ENCODE results near the gene ULK3.

ULK3 gene

DNA sequence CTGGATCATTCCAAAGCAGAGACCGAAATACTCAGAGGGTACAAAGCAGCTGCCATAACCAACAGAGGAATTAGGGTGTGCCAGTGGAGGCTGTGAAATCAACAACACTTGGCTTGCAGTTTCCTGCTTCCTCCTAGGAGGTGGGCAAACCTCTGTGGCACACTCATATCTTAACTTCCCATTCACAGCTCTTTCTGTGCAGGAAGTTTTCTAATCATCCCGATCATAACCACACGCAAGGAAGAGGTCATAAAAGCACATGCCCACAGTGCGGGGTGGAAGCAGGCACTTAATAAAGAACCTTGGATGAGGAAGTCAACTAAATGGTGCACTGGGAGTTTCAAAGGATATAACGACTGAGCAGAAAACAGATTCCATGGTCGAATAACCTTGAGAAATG, 25.1 kb upstream of the ULK3 start:
- no peak for DNase-seq (ENCODE audit: low read depth)

DNA sequence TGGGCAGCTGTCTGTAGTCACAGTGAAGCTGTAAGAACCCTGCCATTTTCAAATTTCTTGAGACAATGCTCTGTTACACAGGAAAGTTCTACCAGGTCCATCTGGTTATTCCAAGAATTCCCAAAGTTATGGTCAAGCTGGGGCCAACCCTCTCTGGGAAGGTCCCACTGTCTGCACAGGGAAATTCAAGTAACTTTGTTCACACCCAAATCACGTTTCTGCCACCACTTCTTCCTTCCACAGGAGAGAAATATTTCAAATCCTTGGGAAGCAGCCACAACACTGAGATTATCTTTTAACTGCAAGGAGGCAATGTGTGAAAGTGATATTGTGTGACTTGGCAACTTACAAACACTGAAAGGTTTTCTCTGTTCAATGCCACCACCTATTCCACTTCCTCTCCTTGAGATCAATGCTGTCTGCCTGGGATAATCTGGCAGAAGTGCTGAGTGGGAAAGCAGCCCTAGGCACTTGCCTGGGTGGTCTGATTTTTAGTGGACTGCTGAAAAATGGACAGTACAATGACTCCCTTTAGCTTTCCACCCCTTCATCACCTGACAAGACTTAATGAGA, 24.6 kb upstream of the ULK3 start:
- no peak for DNase-seq (ENCODE audit: low read depth)

DNA sequence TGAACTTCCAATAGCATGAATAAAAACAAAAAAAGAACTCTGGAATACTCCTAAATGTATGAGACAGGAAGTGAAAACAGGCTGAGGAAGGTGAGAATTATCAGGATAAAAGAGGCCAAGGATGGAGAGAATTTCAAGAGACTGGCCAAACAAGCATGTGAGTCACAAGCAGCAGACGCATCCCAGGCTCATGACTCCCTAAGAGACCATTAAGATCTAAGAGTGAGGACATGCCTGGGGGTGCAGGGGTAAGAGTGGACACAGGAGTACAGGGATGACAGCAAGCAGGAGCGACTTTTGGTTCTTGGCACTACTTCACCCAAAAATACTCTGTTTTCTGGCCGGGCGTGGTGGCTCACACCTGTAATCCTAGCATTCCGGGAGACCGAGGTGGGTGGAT, 23.1 kb upstream of the ULK3 start:
- peak; percentile 34 for DNase-seq (ENCODE audit: low read depth)

DNA sequence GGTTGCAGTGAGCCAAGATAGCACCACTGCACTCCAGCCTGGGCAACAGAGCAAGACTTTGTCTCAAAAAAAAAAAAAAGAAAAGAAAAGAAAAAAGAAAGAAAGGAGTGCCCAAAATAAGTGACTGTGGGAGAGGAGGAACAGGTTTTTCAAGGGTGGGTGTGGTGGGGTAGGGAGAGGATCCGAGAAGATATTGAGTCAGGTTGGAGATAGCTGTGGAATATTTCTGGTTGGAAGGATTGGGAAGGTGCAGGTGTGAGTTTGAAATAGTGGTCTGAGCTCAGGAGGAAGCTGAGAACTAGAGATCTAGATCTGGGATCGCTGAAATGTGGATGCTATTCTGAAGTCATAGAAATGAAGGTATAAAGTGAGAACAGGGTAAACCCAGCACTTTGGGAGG, 22.4 kb upstream of the ULK3 start:
- DNase-seq (ENCODE audit: low read depth) = no peak

DNA sequence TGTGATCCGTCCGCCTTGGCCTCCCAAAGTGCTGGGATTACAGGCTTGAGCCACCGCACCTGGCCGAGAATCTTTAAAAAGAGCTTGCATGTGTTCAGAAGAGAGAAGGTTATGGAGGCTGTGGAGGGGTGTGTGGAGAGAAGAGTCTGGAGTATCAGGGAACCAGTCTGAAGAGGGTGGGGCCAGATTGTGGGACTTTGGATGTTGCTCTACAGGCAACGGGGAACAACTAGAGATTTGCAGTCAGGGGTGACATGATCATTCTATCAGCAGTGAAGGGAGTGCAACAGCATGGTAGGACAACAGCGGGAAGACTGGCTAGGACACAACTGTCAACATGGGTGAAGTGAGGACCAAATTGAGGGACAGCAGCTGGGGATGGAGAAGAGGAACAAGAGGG, 21.3 kb upstream of the ULK3 start:
- no peak for DNase-seq (ENCODE audit: low read depth)

DNA sequence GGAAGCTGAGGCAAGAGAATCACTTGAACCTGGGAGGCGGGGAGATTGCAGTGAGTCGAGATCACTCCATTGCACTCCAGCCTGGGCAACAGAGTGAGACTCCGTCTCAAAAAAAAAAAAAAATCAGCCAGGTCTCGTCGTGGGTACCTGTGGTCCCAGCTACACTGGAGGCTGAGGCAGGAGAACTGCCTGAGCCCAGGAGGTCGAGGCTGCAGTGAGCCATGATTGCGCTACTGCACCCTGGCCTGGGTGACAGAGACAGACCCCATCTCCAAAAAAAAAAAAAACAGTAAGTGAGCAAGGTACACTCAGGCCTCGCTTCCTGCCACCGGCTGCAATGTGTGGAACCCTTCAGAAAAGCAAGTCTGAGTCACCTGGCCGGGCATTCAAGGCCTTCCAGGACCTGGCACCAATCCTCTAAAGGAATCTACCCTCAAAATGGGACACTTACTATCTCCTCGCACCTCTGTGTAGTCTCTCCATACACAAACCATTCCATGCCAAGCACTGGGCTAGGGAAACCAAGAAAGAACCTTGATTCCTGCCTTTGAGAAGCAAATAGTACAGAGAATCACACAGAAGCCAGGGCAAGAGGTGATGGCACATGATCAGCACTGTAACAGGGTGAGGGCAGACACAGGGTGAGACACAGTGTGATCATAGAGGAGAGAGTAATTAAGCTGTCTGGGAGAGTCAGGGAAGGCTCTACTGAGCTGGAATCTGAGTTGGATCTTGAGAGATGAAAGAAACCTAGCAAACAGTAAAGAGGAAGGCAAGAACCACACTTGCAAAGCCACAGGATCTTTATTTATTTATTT, 20.5 kb upstream of the ULK3 start:
- no peak for DNase-seq (ENCODE audit: low read depth)

DNA sequence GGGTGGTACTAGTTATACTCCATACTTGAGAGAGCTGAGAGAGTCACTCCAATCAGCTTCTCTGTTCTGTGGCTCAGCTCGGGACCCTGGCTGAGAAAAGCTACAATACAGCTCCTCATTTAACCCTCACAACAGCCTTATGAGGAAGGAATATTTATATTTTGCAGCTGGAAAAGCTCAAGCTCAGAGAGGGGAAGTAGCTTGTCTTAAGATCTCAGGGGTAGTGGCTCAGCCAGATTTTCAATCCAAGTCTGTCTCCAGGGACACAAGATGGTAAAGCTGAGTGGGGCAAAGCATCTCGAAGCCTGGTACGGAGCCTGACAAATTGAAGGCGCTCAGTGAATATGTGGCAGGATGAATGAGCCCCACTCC, 15.4 kb upstream of the ULK3 start:
- DNase-seq (ENCODE audit: low read depth) = no peak

DNA sequence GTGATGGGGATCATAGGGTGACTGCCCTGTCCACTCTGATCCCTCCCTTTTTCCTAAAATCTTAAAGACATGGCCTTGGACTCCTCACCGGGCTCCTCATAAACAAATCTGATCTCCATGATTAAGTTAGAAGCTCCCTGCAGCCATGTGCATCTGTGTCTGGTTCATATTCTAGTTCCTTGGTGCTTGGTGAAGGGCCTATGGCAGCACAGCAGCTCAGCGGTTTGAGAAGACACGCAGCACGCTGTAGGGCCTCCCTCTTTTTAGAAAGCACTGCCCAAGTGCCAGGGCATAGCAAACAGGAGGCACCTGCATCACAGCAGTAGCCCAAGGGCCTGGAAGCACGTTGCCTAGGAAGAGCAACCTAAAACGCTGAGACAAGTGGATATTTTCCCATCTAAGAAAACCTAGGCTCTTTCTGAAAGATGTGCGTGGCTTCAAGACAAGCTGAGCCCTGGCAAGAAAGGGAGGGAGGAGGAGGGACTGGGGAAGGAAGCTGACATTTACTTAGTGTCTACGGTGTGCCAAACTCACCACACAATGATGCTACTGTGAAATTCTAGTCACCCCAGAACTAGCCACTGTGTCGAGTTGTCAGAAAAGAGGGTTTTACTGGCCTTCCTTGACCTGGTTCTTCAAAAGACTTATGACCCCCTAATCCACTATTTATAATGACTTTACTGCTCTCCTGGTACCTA, 14.9 kb upstream of the ULK3 start:
- no peak for DNase-seq (ENCODE audit: low read depth)

DNA sequence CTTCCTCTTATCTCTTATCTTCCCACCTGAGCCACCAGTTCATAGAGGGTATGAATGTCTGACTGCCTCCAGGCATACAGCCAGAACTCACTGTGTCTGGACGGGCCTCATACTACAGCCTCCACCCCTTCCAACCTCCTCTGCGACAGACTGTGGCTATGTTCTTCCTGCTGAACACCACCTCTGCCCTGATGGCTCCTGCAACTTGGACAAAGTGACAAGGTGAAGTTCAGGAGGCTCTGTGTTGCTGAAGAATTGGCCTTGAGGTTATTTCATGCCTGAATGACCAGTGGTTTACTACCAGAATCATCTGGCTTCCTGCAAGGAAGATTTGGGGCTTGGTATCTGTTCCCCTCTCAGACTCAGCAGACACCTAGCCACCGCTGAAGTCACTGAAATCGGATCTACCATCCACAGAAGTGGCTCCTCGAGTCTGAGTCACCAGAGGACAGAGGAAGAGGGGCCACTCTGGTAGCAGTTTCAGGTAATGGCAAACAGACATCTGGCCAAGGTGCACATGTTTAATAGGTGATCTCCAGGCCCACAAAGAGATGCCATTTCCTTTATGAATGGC, 14.2 kb upstream of the ULK3 start:
- DNase-seq (ENCODE audit: low read depth) = no peak

DNA sequence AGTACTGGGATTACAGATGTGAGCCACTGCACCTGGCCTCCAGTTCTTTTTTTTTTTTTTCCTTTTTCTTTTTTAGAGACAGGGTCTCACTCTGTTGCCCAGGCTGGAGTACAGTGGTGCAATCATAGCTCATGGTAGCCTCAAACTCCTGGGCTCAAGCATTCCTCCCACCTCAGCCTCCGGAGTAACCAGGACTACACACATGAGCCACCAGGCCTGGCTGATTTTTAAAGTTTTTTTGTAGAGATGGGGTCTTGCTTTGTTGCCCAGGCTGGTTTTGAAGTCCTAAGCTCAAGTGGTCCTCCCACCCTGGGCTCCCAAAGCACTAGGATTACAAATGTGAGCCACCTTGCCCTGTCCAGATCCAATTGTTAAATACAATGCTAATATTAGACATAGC, 13.6 kb upstream of the ULK3 start:
- DNase-seq (ENCODE audit: low read depth) = no peak

DNA sequence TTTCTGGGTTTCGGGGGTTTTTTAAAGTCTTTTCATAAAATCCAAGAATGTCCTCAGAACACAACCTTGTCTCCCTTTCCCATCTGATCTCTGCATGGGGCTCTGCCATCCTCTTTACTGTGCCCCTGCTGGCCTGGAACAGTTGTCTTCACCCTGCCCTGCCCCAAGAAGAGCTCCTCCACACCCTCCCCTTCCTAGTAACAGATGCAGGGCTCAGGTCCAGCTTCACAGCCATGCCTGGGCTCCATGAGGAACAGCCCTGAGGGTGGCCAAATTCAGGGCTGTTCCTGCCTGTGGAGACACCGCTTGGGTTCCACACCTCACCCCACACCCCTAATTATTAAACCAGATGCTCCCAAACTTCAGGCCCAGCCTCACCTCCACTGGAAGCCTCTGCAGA, 12.9 kb upstream of the ULK3 start:
- no peak for DNase-seq (ENCODE audit: low read depth)

DNA sequence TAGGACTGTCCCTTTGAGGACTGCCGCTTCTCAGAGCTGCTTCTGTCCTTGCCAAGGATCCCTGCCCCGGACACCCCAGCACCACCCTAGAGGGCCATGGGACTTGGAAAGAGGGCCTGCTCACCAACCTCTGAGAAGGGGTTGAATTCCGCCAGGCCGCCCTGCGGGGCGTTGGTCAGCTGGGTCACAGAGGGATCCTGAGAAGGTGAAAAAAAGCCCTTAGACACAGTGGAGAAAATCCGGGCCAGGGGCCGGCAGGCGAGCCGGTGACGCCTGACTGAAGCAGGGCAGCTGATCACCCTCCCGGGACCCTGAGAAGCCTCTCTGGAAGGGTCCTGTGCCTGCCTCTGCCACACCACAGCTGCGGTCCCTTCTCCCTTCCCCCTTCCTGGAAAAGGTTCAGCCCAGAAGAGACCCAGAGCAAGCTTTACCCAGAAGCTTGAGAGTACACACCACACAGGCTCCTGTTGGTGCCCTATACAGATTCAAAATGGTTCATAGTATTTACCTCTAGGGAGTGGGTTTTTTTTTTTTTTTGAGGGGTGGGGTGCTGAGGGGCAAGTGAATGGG, 11.6 kb upstream of the ULK3 start:
- DNase-seq (ENCODE audit: low read depth) = no peak

DNA sequence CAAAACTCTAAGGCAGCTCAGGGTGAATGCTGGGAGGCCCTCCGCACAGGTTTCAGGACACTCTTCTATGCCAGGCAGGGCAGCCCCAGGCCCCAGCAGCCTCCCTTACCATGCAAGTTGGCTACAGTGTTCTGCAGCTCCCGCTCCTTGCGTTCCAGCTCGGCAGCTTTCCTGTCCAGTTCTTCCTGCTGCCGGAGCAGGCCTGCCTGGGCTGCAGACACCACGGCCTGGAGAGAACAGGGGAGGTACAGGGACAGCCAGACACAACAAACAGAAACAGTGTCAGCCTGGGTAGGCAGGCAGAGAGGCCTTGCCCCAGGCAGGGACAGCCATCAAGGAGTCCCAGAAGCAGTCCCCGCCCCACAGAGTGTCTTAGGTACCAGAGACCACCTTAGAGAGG, 9.0 kb upstream of the ULK3 start:
- no peak for DNase-seq (ENCODE audit: low read depth)

DNA sequence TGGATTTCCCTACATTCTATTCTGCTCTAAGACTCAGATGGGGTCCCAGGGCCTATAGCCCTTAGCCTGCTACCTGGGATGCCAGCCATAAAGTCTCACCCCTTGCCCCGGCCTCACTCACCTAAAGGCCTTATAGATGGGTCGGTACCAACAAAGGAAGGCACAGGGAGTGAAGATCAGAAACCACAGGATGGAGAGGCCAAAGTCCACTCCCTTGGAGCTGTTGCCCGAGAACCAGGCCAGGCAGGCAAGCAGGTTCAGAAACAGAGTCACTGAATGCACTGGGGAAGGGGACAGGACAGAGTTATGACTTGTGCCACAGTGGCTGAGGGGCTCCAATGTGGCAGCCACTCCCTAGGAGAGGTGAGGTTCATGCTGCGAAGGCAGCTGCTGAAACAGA, 7.4 kb upstream of the ULK3 start:
- DNase-seq (ENCODE audit: low read depth) = no peak

DNA sequence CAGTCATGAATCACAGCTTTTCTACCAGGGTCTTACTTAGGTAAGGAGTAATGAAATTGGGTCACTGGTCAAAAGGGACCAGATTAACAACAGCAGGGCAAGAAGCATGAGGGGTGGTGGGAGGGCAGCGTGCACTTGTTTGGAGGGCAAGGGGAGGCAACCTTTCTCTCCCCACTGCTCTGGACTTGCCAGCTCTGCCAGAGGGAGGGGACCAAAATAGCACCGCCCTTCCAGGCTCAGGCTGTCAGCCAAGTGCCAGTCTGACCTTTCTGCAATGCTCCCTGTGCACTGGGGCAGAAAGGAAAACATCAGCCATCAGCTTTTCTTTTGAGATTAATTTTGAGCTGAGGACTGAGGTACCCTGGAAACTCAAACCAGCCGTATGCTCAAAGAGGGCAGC, 4.5 kb upstream of the ULK3 start:
- DNase-seq (ENCODE audit: low read depth) = no peak

DNA sequence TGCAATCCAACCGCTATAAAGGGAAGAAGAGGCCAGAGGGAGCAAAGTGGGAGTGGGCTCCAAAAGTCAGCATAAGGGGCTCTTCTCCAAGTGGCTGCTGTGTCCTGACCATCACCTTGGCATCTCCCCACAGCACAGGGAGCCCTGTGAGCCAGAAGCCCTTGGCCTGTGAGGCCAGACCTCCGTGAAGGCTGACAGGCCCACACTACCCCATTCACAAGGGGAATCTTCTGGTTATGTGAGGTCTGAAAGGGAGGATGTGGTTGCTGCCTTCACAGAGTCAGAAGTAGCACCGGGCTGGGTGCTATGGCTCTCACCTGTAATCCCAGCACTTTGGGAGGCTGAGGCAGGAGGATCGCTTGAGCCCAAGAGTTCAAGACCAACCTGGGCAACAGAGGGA, 2.6 kb upstream of the ULK3 start:
- DNase-seq (ENCODE audit: low read depth) = no peak

DNA sequence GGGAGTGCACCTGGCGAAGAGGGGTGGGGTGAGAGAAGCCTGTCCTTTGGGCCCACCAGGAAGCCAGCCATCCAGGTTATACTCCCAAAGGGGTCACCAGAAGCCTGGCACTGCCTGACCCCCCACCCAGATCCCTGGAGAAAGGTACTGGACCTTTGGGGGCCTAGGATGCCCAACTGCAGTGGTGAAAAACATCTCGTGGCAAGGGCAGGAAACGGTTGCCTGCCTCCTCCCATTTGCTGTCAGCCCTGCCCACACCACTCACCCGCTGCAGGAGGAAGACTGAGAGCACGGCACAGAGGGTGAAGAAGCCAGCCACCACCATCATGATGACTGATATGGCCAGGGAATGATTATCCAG, 2.2 kb upstream of the ULK3 start:
- no peak for DNase-seq (ENCODE audit: low read depth)

DNA sequence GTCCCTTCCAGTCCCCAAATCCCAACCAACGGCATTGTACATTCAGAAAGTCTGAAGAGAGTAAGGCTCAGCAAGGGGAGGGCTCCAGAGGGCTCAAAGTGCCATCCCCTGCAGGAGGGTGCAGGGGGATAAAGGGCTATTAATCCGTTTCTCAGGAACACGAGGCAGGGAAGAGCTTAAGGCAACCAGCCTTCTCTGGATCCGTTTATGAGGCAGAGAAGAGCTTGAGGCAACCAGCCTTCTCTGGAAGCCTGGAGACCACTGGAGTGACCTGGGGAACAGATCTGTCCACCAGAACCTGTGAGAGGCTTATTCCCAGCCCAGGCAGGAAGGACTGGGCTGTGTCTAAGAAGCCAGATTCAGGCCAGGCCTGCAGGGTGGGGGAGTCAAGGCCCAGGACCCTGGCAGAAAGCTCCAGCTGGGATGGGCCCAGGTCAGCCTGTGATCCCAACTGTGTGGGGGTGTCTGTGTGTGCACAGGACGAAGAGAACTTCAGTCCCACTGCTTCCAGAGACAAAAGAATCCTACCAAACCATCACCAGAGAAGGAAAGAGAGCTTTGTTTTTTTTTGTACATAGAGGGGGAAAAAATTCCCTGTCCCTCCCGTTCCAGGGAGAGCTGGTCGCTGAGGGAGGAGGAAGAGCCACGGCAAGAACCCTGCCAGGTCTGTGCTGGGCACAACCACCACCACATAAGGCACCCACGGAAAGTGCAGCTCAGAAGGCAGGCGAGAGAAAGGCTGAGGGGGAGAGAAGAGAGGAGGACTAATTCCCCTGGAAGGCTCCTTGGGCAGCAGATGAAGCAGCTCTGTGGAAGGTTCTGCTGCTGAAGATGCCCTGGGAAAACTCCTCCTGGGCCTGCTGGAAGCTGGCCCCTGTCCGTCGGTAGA, 1.6 kb upstream of the ULK3 start:
- no peak for DNase-seq (ENCODE audit: low read depth)

DNA sequence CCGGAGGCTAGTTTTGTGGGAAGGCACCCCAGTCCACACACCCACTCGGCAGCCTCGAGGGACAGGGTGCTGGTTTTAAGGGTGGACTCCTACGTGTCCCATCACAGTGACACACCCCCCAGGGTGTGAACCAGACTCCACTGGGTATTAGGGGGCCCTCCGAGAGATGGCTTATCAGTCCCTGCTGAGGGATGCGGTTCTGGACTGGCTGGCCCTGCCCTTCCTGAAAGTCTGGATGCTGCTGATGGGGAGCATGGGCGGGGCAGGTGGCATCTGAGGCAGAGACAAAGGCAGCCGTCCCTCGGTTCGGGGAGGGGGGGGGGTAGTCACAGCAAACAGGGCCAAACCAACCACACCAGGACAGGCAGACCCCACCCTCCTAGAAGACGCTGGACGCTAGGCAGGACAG, 939 bp upstream of the ULK3 start:
- DNase-seq (ENCODE audit: low read depth) = no peak

DNA sequence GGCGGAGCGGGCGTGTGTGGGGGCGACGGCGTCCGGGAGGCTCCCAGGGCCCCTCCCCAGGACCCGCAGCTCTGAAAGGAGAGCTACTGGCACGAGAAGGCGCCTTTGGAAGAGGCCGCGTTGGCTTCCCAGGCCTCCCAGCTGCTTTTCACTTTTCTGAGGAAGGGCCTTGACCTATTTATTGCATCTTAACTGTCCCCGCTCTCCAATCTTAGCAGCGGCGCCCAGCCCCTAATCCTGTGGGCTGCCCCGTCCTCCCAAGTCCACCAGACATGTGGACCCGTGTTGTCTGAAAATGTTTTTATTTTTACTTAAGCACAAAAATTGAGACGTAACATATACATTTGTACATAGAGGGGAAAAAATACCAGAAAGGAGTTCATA, 481 bp upstream of the ULK3 start:
- DNase-seq (ENCODE audit: low read depth) = no peak

DNA sequence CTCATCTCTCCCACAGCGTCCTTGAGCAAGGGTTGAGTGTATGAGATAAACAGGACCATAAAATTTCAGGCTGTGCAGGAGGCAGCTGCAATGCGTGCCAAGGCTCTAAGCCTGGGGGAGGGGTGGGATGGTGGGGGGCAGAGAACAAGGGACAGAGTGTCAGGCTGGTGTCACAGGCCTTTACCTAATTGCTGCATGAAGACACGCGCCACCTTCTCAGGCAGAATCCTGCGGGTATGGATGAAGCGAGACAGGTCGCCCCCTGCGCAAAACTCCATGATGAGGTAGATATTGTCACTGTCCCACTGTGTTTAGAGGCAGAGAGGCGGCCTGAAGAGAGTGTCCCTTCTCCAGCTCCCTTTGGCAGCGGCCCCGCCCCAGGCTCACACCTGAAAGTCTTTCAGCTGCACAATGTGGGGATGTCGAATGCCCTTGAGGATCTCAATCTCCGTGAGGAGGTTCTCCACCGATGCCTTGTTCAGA, 1.0 kb downstream of the ULK3 start:
- no peak for DNase-seq (ENCODE audit: low read depth)

Measured in GM04504 (cell line).